ENCODE data around the gene STXBP1.

The STXBP1 gene

GRCh38 chr9:127684576-127684975 lies 72.5 kb downstream of the STXBP1 start:
- Histone ChIP-seq H3K27ac (ENCODE audit: extremely low read depth, low read depth, low read length) (no peak overlapping the region), H3K4me1 (ENCODE audit: control insufficient read depth, insufficient read depth, low read length) (no peaks in the 10 kb centered on the region), H3K9me3 (ENCODE audit: control insufficient read depth, insufficient read depth, low read depth, low read length) (no peaks in the 10 kb centered on the region), H3K4me3 (ENCODE audit: low read depth, low read length) (no peak overlapping the region), H3K36me3 (ENCODE audit: control insufficient read depth in 2 of 2, insufficient read depth in 1 of 2, low read length in 2 of 2) (peaks cover 0 to 57% of the 10 kb centered on the region in 2 experiments; a peak in 1 of 3 replicates)
- ChIA-PET POLR2A (no interaction called here), CTCF (interaction anchor here (1.0 kb wide), 1 partner anchor 9 kb away, joined by 6 read pairs; no protein-coding TSS in a partner anchor)
- TF ChIP-seq ZNF433 (tag by site-specific recombination; IDR thresholded peaks at IDR 0.05; ENCODE audit: low read depth) (no peak), ZNF335 (tag by site-specific recombination; conservative IDR thresholded peaks at IDR 0.05) (no peak), ZNF140 (tag by site-specific recombination; IDR thresholded peaks at IDR 0.05) (no peak), ZNF555 (tag by site-specific recombination; conservative IDR thresholded peaks at IDR 0.05) (no peak), ZNF292 (tag by site-specific recombination; IDR thresholded peaks at IDR 0.05; ENCODE audit: borderline replicate concordance, low read depth) (no peak), ZNF629 (tag by site-specific recombination; IDR thresholded peaks at IDR 0.05) (no peak), ZNF354C (tag by site-specific recombination; IDR thresholded peaks at IDR 0.05; ENCODE audit: borderline replicate concordance, low read depth) (no peak), ZNF530 (tag by site-specific recombination; IDR thresholded peaks at IDR 0.05; ENCODE audit: low read depth) (no peak), ZNF350 (tag by site-specific recombination; IDR thresholded peaks at IDR 0.05) (no peak), ZNF558 (tag by site-specific recombination; IDR thresholded peaks at IDR 0.05) (no peak), ZNF423 (tag by site-specific recombination; IDR thresholded peaks at IDR 0.05) (no peak), WT1 (tag by site-specific recombination; IDR thresholded peaks at IDR 0.05) (no peak), ZNF449 (tag by site-specific recombination; IDR thresholded peaks at IDR 0.05) (no peak), ZNF501 (tag by site-specific recombination; IDR thresholded peaks at IDR 0.05) (no peak), ZNF513 (tag by site-specific recombination; IDR thresholded peaks at IDR 0.05) (no peak), ZFP69B (tag by site-specific recombination; IDR thresholded peaks at IDR 0.05) (no peak), ZIC2 (tag by site-specific recombination; IDR thresholded peaks at IDR 0.05) (no peak), ZNF610 (tag by site-specific recombination; IDR thresholded peaks at IDR 0.05; ENCODE audit: borderline replicate concordance) (no peak), ZNF776 (tag by site-specific recombination; IDR thresholded peaks at IDR 0.05; ENCODE audit: borderline replicate concordance) (no peak), KLF1 (tag by site-specific recombination; IDR thresholded peaks at IDR 0.05) (no peak)

GRCh38 chr9:127686461-127687393 lies 74.7 kb downstream of the STXBP1 start:
- ChIA-PET CTCF (interaction anchor here (0.6 to 1.1 kb wide), 4 partner anchors 42 to 235 kb away, joined by 3 to 4 read pairs (median 4); no protein-coding TSS in a partner anchor), POLR2A (no interaction called here)
- no peak for TF ChIP-seq ZNF560 (tag by site-specific recombination; IDR thresholded peaks at IDR 0.05; ENCODE audit: borderline replicate concordance)
- no peak for TF ChIP-seq ZFP37 (tag by site-specific recombination; IDR thresholded peaks at IDR 0.05)
- TF ChIP-seq ZEB2 (tag by site-specific recombination; IDR thresholded peaks at IDR 0.05), result no peak
- no peak for TF ChIP-seq ZNF335 (tag by site-specific recombination; conservative IDR thresholded peaks at IDR 0.05)
- TF ChIP-seq ZNF692 (tag by site-specific recombination; IDR thresholded peaks at IDR 0.05), result no peak
- Histone ChIP-seq H3K4me1 (ENCODE audit: control insufficient read depth, insufficient read depth, low read length) (no peaks in the 10 kb centered on the region), H3K27ac (ENCODE audit: extremely low read depth, low read depth, low read length) (no peak overlapping the region), H3K36me3 (ENCODE audit: control insufficient read depth in 2 of 2, insufficient read depth in 1 of 2, low read length in 2 of 2) (peaks cover 0 to 51% of the 10 kb centered on the region in 2 experiments; a peak in 1 of 3 replicates), H3K9me3 (ENCODE audit: control insufficient read depth, insufficient read depth, low read depth, low read length) (no peaks in the 10 kb centered on the region), H3K4me3 (ENCODE audit: low read depth, low read length) (no peak overlapping the region)

All from HEK293 (cell line).